Endothelial cell of umbilical vein (primary cell): Measurements from ENCODE around the gene PRPF8.

Source experiments
- CTCF ChIP-seq, 2 donors: IDR thresholded peaks; 1 replicate in 1 of 2; 2 replicates in 1 of 2; pipeline ENCODE4 v1.5.1; 2011; ENCODE audit warnings: low read length in 2 of 2, mild to moderate bottlenecking in 2 of 2, moderate library complexity in 2 of 2, control low read depth in 1 of 2, inconsistent platforms in 1 of 2, low read depth in 1 of 2; ENCODE audit not compliant: insufficient read depth in 1 of 2; ENCODE audit errors: extremely low read depth in 1 of 2
- FOS ChIP-seq: IDR thresholded peaks from 2 replicates; pipeline ENCODE4 v1.6.1; 2011; ENCODE audit warnings: mild to moderate bottlenecking, low read length, moderate library complexity, borderline replicate concordance; ENCODE audit not compliant: insufficient read depth
- POLR2A ChIP-seq: IDR thresholded peaks from 2 replicates; pipeline ENCODE4 v1.6.1; 2012; ENCODE audit warnings: low read depth, mild to moderate bottlenecking, control low read depth, low read length

- TF ChIP-seq FOS (no peak), CTCF (IDR thresholded peaks at IDR 0.05; ENCODE audit: extremely low read depth in 1 of 2, insufficient read depth in 1 of 2, low read depth in 1 of 2, low read length in 2 of 2) (no peak), POLR2A (no peak)
These were observed 28.7 kb upstream of the PRPF8 start for GRCh38 chr17:1713160-1713877.
